ENCODE measurements around the gene ATXN3L. TPM values are rescaled to one million over a fixed set of nuclear protein-coding genes. Genes with fewer than 3 reads are reported as not detected.

ATXN3L gene
- total and polyA plus RNA-seq, 2 experiments from 2014 or later: not detected

GRCh38 chrX:13283512-13283911, 36.3 kb downstream of the ATXN3L start:
- no peaks in the 10 kb centered on the region; the same call in 1 of the 2 replicates for H3K36me3 ChIP-seq (ENCODE audit: insufficient read depth)
- DNase-seq (ENCODE audit: low spot score) (peak; percentile 31), ATAC-seq (peak; percentile 70)
- no peak overlapping the region for H2AFZ ChIP-seq
- Mint-ChIP-seq H3K9me3 (peaks cover 56% of the 10 kb centered on the region), H3K4me3 (no peak overlapping the region), H3K36me3 (ENCODE audit: low read depth) (peaks cover 54% of the 10 kb centered on the region), H3K27me3 (ENCODE audit: insufficient read depth, low read depth, poor library complexity) (peaks cover 4% of the 10 kb centered on the region), H3K27ac (no peak overlapping the region), H3K4me1 (peaks cover 7% of the 10 kb centered on the region)
- H3F3A ChIP-seq (replicated peaks; ENCODE audit: low read depth): no peaks in the 10 kb centered on the region; the same call in 1 of the 2 replicates
- peak overlapping the region; percentile 88 for H3K27ac ChIP-seq (ENCODE audit: low read depth)
- H3K9me2 ChIP-seq (ENCODE audit: insufficient read depth): no peaks in the 10 kb centered on the region
- no peak for TF ChIP-seq ETS1 (IDR thresholded peaks at IDR 0.05)
- TF ChIP-seq ZNF462 (CRISPR knock-in tag; IDR thresholded peaks at IDR 0.05): no peak
- TF ChIP-seq REST (IDR thresholded peaks at IDR 0.05; ENCODE audit: unreplicated experiment): no peak
- no peak for TF ChIP-seq ZNF114 (CRISPR knock-in tag; IDR thresholded peaks at IDR 0.05)
- TF ChIP-seq EZH2 (IDR thresholded peaks at IDR 0.05; ENCODE audit: low read depth, unreplicated experiment): no peak
- TF ChIP-seq NANOG (IDR thresholded peaks at IDR 0.05; ENCODE audit: borderline replicate concordance): no peak
- no peak for TF ChIP-seq EZH2phosphoT487 (IDR thresholded peaks at IDR 0.05; ENCODE audit: unreplicated experiment)
- no peak for TF ChIP-seq STAT1 (IDR thresholded peaks at IDR 0.05; ENCODE audit: unreplicated experiment)
- no peak for TF ChIP-seq POLR2AphosphoS5 (IDR thresholded peaks at IDR 0.05; ENCODE audit: low read depth)
- no peak for TF ChIP-seq CTCF (conservative IDR thresholded peaks at IDR 0.05; ENCODE audit: low read depth in 2 of 2)
- TF ChIP-seq JUNB (IDR thresholded peaks at IDR 0.05; ENCODE audit: unreplicated experiment): no peak
- TF ChIP-seq ZNF331 (CRISPR knock-in tag; IDR thresholded peaks at IDR 0.05; ENCODE audit: low read depth): no peak
- no peak for TF ChIP-seq CREB1 (CRISPR knock-in tag; IDR thresholded peaks at IDR 0.05; ENCODE audit: low read depth)
- H3K4me2 ChIP-seq: no peak overlapping the region
- H3K27me3 ChIP-seq (ENCODE audit: insufficient read depth): no peaks in the 10 kb centered on the region
- peaks cover 6% of the 10 kb centered on the region for H3K4me1 ChIP-seq (ENCODE audit: insufficient read depth)
- H3K4me3 ChIP-seq: no peak overlapping the region
- no peaks in the 10 kb centered on the region for H4K20me1 ChIP-seq (replicated peaks; ENCODE audit: insufficient read depth)
- no peaks in the 10 kb centered on the region for H3K79me2 ChIP-seq (replicated peaks; ENCODE audit: insufficient read depth)
